Nephron (organoid): ENCODE measurements around the gene APBB3.

Experiments
- H3K27ac Mint-ChIP-seq, 3 experiments: 2 replicates each; pipeline ENCODE4 v1.8.0; 2020; ENCODE audit warnings: mixed read lengths in 3 of 3, mild to moderate bottlenecking in 2 of 3, moderate library complexity in 1 of 3
- H3K27me3 Mint-ChIP-seq: 2 replicates; pipeline ENCODE4 v1.8.0; 2021; ENCODE audit warnings: low read depth, mild to moderate bottlenecking, moderate library complexity, mixed read lengths
- H3K36me3 Mint-ChIP-seq: 2 replicates; pipeline ENCODE4 v1.8.0; 2020; ENCODE audit warnings: low read depth, mixed read lengths
- H3K4me1 Mint-ChIP-seq: 2 replicates; pipeline ENCODE4 v1.8.0; 2020; ENCODE audit warnings: mixed read lengths
- H3K4me3 Mint-ChIP-seq, 3 experiments: 2 replicates each; pipeline ENCODE4 v1.8.0; 2020; ENCODE audit warnings: mild to moderate bottlenecking in 3 of 3, mixed read lengths in 3 of 3, moderate library complexity in 2 of 3
- H3K9me3 Mint-ChIP-seq: 2 replicates; pipeline ENCODE4 v1.8.0; 2020; ENCODE audit warnings: mixed read lengths
- CTCF ChIP-seq, 3 experiments: fragments of 200-600 bp; sonication (generic); IDR thresholded peaks; one replicate each; pipeline ENCODE4 v1.5.0; 2021; ENCODE audit warnings: antibody characterized with exemption in 3 of 3; ENCODE audit not compliant: unreplicated experiment in 3 of 3

APBB3 gene

GRCh38 chr5:140513124-140513523 is 51.3 kb downstream of the APBB3 start:
- TF ChIP-seq CTCF (IDR thresholded peaks at IDR 0.05; ENCODE audit: unreplicated experiment in 3 of 3) = no peak
- H3K4me1 Mint-ChIP-seq = no peaks in the 10 kb centered on the region
- no peaks in the 10 kb centered on the region for H3K27me3 Mint-ChIP-seq
- H3K4me3 Mint-ChIP-seq = no peak overlapping the region
- no peak overlapping the region for H3K27ac Mint-ChIP-seq
- H3K9me3 Mint-ChIP-seq = peaks cover 10% of the 10 kb centered on the region
- peaks cover 74% of the 10 kb centered on the region for H3K36me3 Mint-ChIP-seq

- Mint-ChIP-seq H3K4me1 (no peaks in the 10 kb centered on the region), H3K36me3 (peaks cover 83% of the 10 kb centered on the region), H3K4me3 (no peak overlapping the region), H3K9me3 (no peaks in the 10 kb centered on the region), H3K27ac (no peak overlapping the region), H3K27me3 (no peaks in the 10 kb centered on the region)
- no peak for TF ChIP-seq CTCF (IDR thresholded peaks at IDR 0.05; ENCODE audit: unreplicated experiment in 3 of 3)
Observed at GRCh38 chr5:140509898-140510297, 54.5 kb downstream of the APBB3 start.
